Suprapubic skin (tissue), 4 donors: ENCODE measurements around the gene CHD2. TPM values are rescaled to one million over a fixed set of nuclear protein-coding genes. Genes with fewer than 3 reads are reported as not detected.
A peak's percentile ranks its signal among the peaks of the same experiment; 100 is the strongest.

ENCODE experiments used
- DNase-seq, 2 donors: peaks; one replicate each; pipeline ENCODE4 v3.0.0-alpha.2; 2019; ENCODE audit warnings: low spot score in 2 of 2
- H3K27ac ChIP-seq: fragments of 200-600 bp; sonication (generic); one replicate; pipeline ENCODE4 v1.5.1; 2019
- H3K27me3 ChIP-seq: fragments of 200-600 bp; sonication (generic); one replicate; pipeline ENCODE4 v1.5.1; 2019
- H3K36me3 ChIP-seq: fragments of 200-600 bp; sonication (generic); one replicate; pipeline ENCODE4 v1.5.1; 2019
- H3K4me1 ChIP-seq: fragments of 200-600 bp; sonication (generic); one replicate; pipeline ENCODE4 v1.5.1; 2019
- H3K4me3 ChIP-seq: fragments of 200-600 bp; sonication (generic); one replicate; pipeline ENCODE4 v1.5.1; 2019; ENCODE audit warnings: mild to moderate bottlenecking
- H3K9me3 ChIP-seq: fragments of 200-600 bp; sonication (generic); one replicate; pipeline ENCODE4 v1.5.1; 2019
- EP300 ChIP-seq: sonication (generic); formaldehyde crosslinking; IDR thresholded peaks from one replicate; pipeline ENCODE4 v1.6.1; 2017; ENCODE audit warnings: antibody characterized with exemption
- POLR2A ChIP-seq, 2 donors: fragments of 450-650 bp; IDR thresholded peaks; one replicate each; pipeline ENCODE4 v1.6.1; 2017; ENCODE audit warnings: antibody characterized with exemption in 2 of 2, mild to moderate bottlenecking in 2 of 2, moderate library complexity in 2 of 2
- POLR2AphosphoS5 ChIP-seq, 3 donors: sonication (generic); formaldehyde crosslinking; IDR thresholded peaks; one replicate each; pipeline ENCODE4 v1.6.1; 2017; ENCODE audit warnings: antibody characterized with exemption in 3 of 3
- WGBS: methylation state at CpG from one replicate; pipeline ENCODE4 v1.1.5; 2018; 5-methylcytosine and 5-hydroxymethylcytosine counted together
- total RNA-seq, 4 donors: library from RNA; depleted of rRNA; stranded (reverse); fragments of >200 nt; gene quantifications; one replicate each; pipeline ENCODE4 v1.1.0, GENCODE V29; 2016
- TF ChIP-seq, protein P1 (sequence below), 2 donors: fragments of 200-600 bp in 1 of 2; fragments of 450-650 bp in 1 of 2; sonication (generic) in 1 of 2; IDR thresholded peaks; one replicate each; pipeline ENCODE4 v1.5.1; 2016 to 2019; ENCODE audit warnings: antibody characterized with exemption in 2 of 2, mild to moderate bottlenecking in 1 of 2, moderate library complexity in 1 of 2

Gene CHD2
- total RNA-seq, 4 donors from 2014 or later: 93.3 to 319 (median 127) TPM

DNA sequence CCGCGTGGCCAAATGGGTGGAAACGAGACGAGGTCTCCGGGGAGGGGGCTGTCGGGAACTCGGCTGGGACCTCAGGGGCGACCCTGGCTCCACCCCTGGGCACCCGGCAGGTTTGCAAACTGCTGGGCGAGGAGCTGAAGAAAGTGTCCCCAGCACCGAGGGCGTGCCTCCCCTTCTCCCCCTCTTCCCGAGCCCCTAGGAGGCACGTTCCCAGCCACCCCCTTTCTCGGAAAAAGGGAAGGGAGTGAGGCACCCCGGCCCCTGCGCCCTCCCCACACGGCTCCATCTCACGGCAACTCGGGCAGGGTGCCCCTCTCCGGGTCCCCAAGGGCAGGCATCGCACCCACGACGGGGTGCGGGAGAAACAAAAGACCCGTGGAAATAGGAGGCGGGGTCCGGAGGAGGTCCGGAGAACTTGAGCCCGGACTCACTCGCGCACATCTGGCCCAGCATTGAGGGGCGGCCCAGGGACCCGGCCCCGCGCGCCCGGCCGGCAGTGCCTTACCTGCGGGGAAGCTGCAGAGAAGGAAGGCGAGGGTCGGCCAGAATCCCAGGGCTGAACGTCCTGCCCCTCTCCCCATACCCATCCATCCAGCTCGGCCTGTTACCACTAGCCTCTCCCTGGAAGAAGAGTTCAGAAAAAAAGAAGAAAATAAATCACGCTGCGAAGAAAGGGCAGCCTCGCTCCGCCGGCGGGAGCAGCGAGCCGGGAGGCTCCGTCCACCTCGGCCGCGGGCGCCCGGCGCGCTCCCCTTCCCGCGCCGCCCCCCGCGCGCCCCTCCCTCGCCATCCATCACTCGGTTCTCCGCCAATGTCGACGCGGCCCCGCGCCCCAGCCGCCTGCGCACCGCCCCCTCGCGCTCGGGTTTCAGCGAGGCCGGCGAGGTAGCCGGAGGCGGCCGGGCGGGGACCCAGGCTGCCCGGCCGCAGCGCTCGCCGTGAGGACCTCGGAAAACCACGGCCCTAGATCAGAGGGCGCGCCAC is 172.6 kb downstream of the CHD2 start:
- peaks cover 12% of the 10 kb centered on the region for H3K27me3 ChIP-seq
- peak overlapping the region; percentile 72 for H3K4me3 ChIP-seq
- TF ChIP-seq, protein P1, sequence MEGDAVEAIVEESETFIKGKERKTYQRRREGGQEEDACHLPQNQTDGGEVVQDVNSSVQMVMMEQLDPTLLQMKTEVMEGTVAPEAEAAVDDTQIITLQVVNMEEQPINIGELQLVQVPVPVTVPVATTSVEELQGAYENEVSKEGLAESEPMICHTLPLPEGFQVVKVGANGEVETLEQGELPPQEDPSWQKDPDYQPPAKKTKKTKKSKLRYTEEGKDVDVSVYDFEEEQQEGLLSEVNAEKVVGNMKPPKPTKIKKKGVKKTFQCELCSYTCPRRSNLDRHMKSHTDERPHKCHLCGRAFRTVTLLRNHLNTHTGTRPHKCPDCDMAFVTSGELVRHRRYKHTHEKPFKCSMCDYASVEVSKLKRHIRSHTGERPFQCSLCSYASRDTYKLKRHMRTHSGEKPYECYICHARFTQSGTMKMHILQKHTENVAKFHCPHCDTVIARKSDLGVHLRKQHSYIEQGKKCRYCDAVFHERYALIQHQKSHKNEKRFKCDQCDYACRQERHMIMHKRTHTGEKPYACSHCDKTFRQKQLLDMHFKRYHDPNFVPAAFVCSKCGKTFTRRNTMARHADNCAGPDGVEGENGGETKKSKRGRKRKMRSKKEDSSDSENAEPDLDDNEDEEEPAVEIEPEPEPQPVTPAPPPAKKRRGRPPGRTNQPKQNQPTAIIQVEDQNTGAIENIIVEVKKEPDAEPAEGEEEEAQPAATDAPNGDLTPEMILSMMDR (IDR thresholded peaks at IDR 0.05): peak in 1 of 2 donors; percentile 14
- TF ChIP-seq EP300 (no peak), POLR2A (IDR thresholded peaks at IDR 0.05) (peak in 1 of 2 donors; percentile 52)
- H3K27ac ChIP-seq: peak overlapping the region; percentile 93
- no peaks in the 10 kb centered on the region for H3K9me3 ChIP-seq
- H3K36me3 ChIP-seq: no peaks in the 10 kb centered on the region
- WGBS: 2% methylated on average over 24 of the region's 96 CpGs
- peak in 1 of 2 donors; percentile 83 for DNase-seq
- H3K4me1 ChIP-seq: peaks cover 44% of the 10 kb centered on the region

DNA sequence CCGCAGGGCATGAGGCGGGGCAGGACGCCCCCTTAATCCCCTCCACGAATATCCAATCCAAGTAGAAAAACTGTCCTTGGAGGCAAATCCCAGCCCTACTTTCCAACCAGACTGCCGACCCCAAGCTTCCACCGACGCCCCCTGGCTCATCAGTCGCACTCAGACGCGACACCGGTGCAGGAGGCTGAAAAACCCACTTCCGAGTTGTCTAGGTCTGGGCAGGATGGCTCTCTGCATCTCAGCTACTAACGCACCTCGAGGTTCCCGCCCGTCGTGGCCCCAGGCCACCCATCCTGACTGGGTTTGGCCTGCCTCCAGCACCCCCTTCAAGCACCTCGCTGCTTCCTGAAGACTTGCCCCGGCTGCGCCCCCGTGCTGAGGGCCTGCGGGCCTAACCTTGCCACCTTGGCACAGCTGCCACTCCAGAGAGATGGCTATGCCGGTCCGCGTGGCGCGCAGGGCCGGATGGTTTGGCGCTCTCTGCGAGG is 173.4 kb downstream of the CHD2 start:
- TF ChIP-seq POLR2A (IDR thresholded peaks at IDR 0.05): no peak
- Histone ChIP-seq H3K9me3 (no peaks in the 10 kb centered on the region), H3K27me3 (peaks cover 12% of the 10 kb centered on the region), H3K4me3 (peak overlapping the region; percentile 72), H3K27ac (peak overlapping the region; percentile 93), H3K36me3 (no peaks in the 10 kb centered on the region), H3K4me1 (peaks cover 36% of the 10 kb centered on the region)
- DNase-seq: peak; percentile 71 to 80
- 14% methylated on average over 21 of the region's 30 CpGs for WGBS

DNA sequence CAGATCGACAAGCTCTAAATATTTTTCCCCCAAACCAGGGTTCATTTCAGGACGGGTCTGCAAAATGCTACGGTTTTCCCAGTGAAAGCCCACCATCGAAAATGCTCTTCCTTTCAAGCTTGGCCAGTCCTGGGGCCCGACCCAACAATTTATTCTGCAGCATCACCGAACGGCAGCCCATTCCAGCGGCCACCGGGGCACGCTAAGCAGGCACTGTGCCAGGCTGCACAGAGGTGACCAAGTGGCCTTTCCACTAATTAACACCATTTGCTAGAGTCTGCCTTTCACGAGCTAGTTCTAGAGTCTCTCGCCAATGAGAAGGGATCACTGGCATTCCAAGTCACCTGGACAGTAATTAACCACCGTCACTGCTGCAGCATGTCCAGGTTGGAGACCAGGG is 174.5 kb downstream of the CHD2 start:
- TF ChIP-seq POLR2AphosphoS5 (IDR thresholded peaks at IDR 0.05) (no peak), EP300 (no peak), POLR2A (IDR thresholded peaks at IDR 0.05) (no peak)
- TF ChIP-seq, protein P1 (IDR thresholded peaks at IDR 0.05): no peak
- H3K4me3 ChIP-seq: no peak overlapping the region
- H3K9me3 ChIP-seq: no peaks in the 10 kb centered on the region
- H3K4me1 ChIP-seq: peaks cover 31% of the 10 kb centered on the region
- WGBS: 78% methylated on average over 13 of the region's 13 CpGs
- no peak overlapping the region for H3K27ac ChIP-seq
- no peaks in the 10 kb centered on the region for H3K36me3 ChIP-seq
- H3K27me3 ChIP-seq: peaks cover 12% of the 10 kb centered on the region
- no peak for DNase-seq

DNA sequence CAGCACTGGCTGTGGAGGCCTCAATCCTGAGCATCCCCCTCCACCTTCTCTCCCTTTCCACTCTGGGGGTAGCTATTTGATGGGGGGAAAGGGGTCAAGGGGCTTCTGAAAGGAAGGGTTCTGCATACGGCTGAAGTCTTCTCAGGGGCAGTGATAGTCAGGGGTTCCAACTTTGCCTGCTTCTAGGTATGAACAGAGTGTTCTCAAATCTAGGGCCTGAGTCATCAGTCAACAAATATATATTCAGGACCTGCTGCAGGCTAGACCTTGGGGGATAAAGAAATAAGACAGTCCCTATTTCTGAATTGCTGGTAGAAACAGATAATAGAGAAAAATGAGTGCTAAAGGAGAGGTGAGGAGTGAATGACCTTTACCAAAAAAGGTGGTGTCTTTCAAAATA is 176.1 kb downstream of the CHD2 start:
- no peak overlapping the region for H3K4me3 ChIP-seq
- H3K4me1 ChIP-seq: peaks cover 15% of the 10 kb centered on the region
- 100% methylated on average over 1 of the region's 1 CpG for WGBS
- no peaks in the 10 kb centered on the region for H3K36me3 ChIP-seq
- peaks cover 12% of the 10 kb centered on the region for H3K27me3 ChIP-seq
- no peak overlapping the region for H3K27ac ChIP-seq
- H3K9me3 ChIP-seq: no peaks in the 10 kb centered on the region
- no peak for DNase-seq
- TF ChIP-seq, protein P1 (IDR thresholded peaks at IDR 0.05): no peak
- TF ChIP-seq POLR2A (IDR thresholded peaks at IDR 0.05) (no peak), POLR2AphosphoS5 (IDR thresholded peaks at IDR 0.05) (no peak), EP300 (no peak)

DNA sequence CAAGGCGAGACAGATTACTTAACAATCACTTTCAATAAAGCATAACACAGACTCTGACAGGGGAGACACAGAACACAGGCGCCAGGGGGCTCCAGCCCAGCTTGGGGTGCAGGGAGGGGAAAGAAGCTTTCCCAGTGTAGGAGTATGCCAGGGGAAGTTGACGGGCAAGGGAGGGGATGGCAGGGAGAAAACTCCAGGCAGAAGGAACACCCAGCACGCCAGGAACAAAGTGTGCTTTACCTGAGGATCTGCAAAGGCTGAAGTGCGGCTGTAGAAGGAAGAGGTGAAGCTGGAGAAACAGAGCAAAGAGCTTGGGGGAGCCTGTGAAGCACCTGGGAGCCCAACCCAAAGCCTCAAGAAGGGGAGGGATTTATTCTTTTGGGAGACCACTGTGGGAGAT is 176.8 kb downstream of the CHD2 start:
- TF ChIP-seq, protein P1 (IDR thresholded peaks at IDR 0.05): no peak
- H3K27me3 ChIP-seq: peaks cover 12% of the 10 kb centered on the region
- peaks cover 8% of the 10 kb centered on the region for H3K4me1 ChIP-seq
- DNase-seq: no peak
- H3K4me3 ChIP-seq: no peak overlapping the region
- no peaks in the 10 kb centered on the region for H3K36me3 ChIP-seq
- no peaks in the 10 kb centered on the region for H3K9me3 ChIP-seq
- 90% methylated on average over 5 of the region's 5 CpGs for WGBS
- H3K27ac ChIP-seq: no peak overlapping the region

Other genes starting within 250 kb of the CHD2 start
- 10 to 100 TPM in 3 of 4 donors, 1 to 10 TPM in 1; 6.2 to 24.0 (median 18.3) TPM for gene FAM174B, start 244.5 kb upstream of the CHD2 start, total RNA-seq
- 10 to 100 TPM; 11.1 to 18.7 (median 15.6) TPM for gene RGMA, start 188.9 kb downstream of the CHD2 start, total RNA-seq